Endothelial cell of umbilical vein (primary cell): ENCODE measurements around the gene SPTLC2. TPM values are rescaled to one million over a fixed set of nuclear protein-coding genes. Genes with fewer than 3 reads are reported as not detected.

Experiments
- BruUV-seq: library from RNA; stranded (reverse); fragments of 400-500 nt; replicated peaks from 2 replicates; lab custom pipeline; 2021; lab: Mats Ljungman, UMichigan
- CTCF ChIA-PET: fragments of 300-600, 350-600 bp; sonication (Branson Sonifier 250); formaldehyde crosslinking; loops from one replicate; lab custom pipeline; 2021; ENCODE audit warnings: antibody characterized with exemption, inconsistent platforms; lab: Charles Lee
- POLR2A ChIA-PET: fragments of 300-600, 350-600 bp; sonication (Branson Sonifier 250); formaldehyde crosslinking; loops from one replicate; lab custom pipeline; 2021; ENCODE audit warnings: antibody characterized with exemption, inconsistent platforms; lab: Charles Lee
- DNase-seq: peaks from one replicate; pipeline ENCODE4 v3.0.0-alpha.2; 2011; ENCODE audit warnings: low read depth, low spot score
- FAIRE-seq: peaks from 2 replicates; lab custom pipeline; 2011; peaks lifted over from hg19 to GRCh38; lab: Jason Lieb, UNC
- H2AFZ ChIP-seq: 2 replicates; pipeline ENCODE4 v1.6.0; 2012; ENCODE audit warnings: low read depth, low read length, control low read depth, inconsistent platforms
- H3K27ac ChIP-seq: 2 replicates; pipeline ENCODE4 v1.5.1; 2011; ENCODE audit warnings: low read depth, mild to moderate bottlenecking, control low read depth, low read length, moderate library complexity; ENCODE audit not compliant: insufficient read depth
- H3K27me3 ChIP-seq, 2 experiments: 2 replicates each; pipeline versions ENCODE4 v1.6.0 to v1.6.1; 2011; ENCODE audit warnings: low read length in 2 of 2, mixed read lengths in 1 of 2; ENCODE audit not compliant: control insufficient read depth in 2 of 2, insufficient read depth in 2 of 2
- H3K36me3 ChIP-seq, 2 experiments: 2 replicates in 1 of 2; 3 replicates in 1 of 2; pipeline ENCODE4 v1.5.1; 2011; ENCODE audit warnings: low read length in 2 of 2, mild to moderate bottlenecking in 1 of 2, moderate library complexity in 1 of 2; ENCODE audit not compliant: control insufficient read depth in 2 of 2, insufficient read depth in 2 of 2; ENCODE audit errors: extremely low read depth in 1 of 2
- H3K4me1 ChIP-seq: 3 replicates; pipeline ENCODE4 v1.5.1; 2011; ENCODE audit warnings: mild to moderate bottlenecking, low read length; ENCODE audit not compliant: control insufficient read depth, insufficient read depth; ENCODE audit errors: extremely low read depth
- H3K4me2 ChIP-seq: 2 replicates; pipeline ENCODE4 v1.6.1; 2011; ENCODE audit warnings: low read length, control low read depth, mixed read lengths; ENCODE audit not compliant: insufficient read depth
- H3K4me3 ChIP-seq, 3 experiments: fragments of 200-600 bp in 1 of 3; sonication (generic), shearing (Covaris generic) in 1 of 3; replicated peaks in 1 of 3; 2 replicates each; pipeline ENCODE4 v1.5.1; 2011 to 2016; ENCODE audit warnings: control low read depth in 3 of 3, low read length in 3 of 3, mild to moderate bottlenecking in 2 of 3, inconsistent platforms in 1 of 3, low read depth in 1 of 3, moderate library complexity in 1 of 3; ENCODE audit not compliant: insufficient read depth in 1 of 3
- H3K79me2 ChIP-seq: 2 replicates; pipeline ENCODE4 v1.6.0; 2012; ENCODE audit warnings: low read length, inconsistent platforms; ENCODE audit not compliant: control insufficient read depth, insufficient read depth
- H3K9ac ChIP-seq: replicated peaks from 2 replicates; pipeline ENCODE3; 2011; ENCODE audit warnings: low read length, control low read depth; ENCODE audit not compliant: insufficient read depth; ENCODE audit errors: extremely low read depth
- H3K9me1 ChIP-seq: replicated peaks from 3 replicates; pipeline ENCODE4 v1.6.0; 2011; ENCODE audit warnings: mild to moderate bottlenecking, low read length; ENCODE audit not compliant: control insufficient read depth, insufficient read depth; ENCODE audit errors: extremely low read depth
- H3K9me3 ChIP-seq: replicated peaks from 2 replicates; pipeline ENCODE4 v1.5.1; 2012; ENCODE audit warnings: low read length, inconsistent platforms; ENCODE audit not compliant: control insufficient read depth, insufficient read depth
- H4K20me1 ChIP-seq: replicated peaks from 2 replicates; pipeline ENCODE3; 2011; ENCODE audit warnings: mild to moderate bottlenecking, low read length; ENCODE audit not compliant: control insufficient read depth, insufficient read depth; ENCODE audit errors: extremely low read depth
- CTCF ChIP-seq, 2 donors: IDR thresholded peaks; 1 replicate in 1 of 2; 2 replicates in 1 of 2; pipeline ENCODE4 v1.5.1; 2011; ENCODE audit warnings: low read length in 2 of 2, mild to moderate bottlenecking in 2 of 2, moderate library complexity in 2 of 2, control low read depth in 1 of 2, inconsistent platforms in 1 of 2, low read depth in 1 of 2; ENCODE audit not compliant: insufficient read depth in 1 of 2; ENCODE audit errors: extremely low read depth in 1 of 2
- EZH2 ChIP-seq: IDR thresholded peaks from 2 replicates; pipeline ENCODE4 v1.6.1; 2012; ENCODE audit warnings: borderline replicate concordance, low read depth, mild to moderate bottlenecking, moderate library complexity, low read length, inconsistent platforms; ENCODE audit not compliant: severe bottlenecking
- FOS ChIP-seq: IDR thresholded peaks from 2 replicates; pipeline ENCODE4 v1.6.1; 2011; ENCODE audit warnings: mild to moderate bottlenecking, low read length, moderate library complexity, borderline replicate concordance; ENCODE audit not compliant: insufficient read depth
- GATA2 ChIP-seq: IDR thresholded peaks from 2 replicates; pipeline ENCODE4 v1.7.0; 2011; ENCODE audit warnings: low read depth, mild to moderate bottlenecking, moderate library complexity, mixed read lengths, low read length; ENCODE audit not compliant: insufficient read length, insufficient read depth
- JUN ChIP-seq: IDR thresholded peaks from 2 replicates; pipeline ENCODE4 v1.6.1; 2011; ENCODE audit warnings: borderline replicate concordance, low read depth; ENCODE audit not compliant: insufficient read length, insufficient read depth
- MAX ChIP-seq: IDR thresholded peaks from 2 replicates; pipeline ENCODE4 v1.6.1; 2011; ENCODE audit not compliant: insufficient read depth, insufficient read length
- MYC ChIP-seq: IDR thresholded peaks from one replicate; pipeline ENCODE4 v1.6.1; 2011; ENCODE audit warnings: mild to moderate bottlenecking, low read depth, low read length
- POLR2A ChIP-seq: IDR thresholded peaks from 2 replicates; pipeline ENCODE4 v1.6.1; 2012; ENCODE audit warnings: low read depth, mild to moderate bottlenecking, control low read depth, low read length
- POLR2AphosphoS5 ChIP-seq: IDR thresholded peaks from 2 replicates; pipeline ENCODE4 v1.6.1; 2012; ENCODE audit warnings: low read depth, mild to moderate bottlenecking, control low read depth, low read length, moderate library complexity; ENCODE audit not compliant: insufficient read depth
- dilution Hi-C: fragments of 300-500 bp; cut with MboI; formaldehyde crosslinking; loops from one replicate; pipeline ENCODE4 v1.15.0; 2019; ENCODE audit warnings: low sequenced_read_pairs; ENCODE audit not compliant: extremely low pct_ligation_motif_present
- intact Hi-C: fragments of 100-400 bp; cut with micrococcal nuclease; formaldehyde crosslinking; loops from one replicate; pipeline ENCODE4 v1.10.0; 2022
- polyA plus RNA-seq, 4 experiments: library from polyadenylated mRNA; depleted of rRNA in 3 of 4; stranded (reverse) in 3 of 4; unstranded in 1 of 4; fragments of >200 nt; gene quantifications; 2 replicates each; pipeline versions ENCODE4 v1.2.1 to v1.2.3, GENCODE V29; 2011 to 2012; ENCODE audit warnings: missing spikeins in 1 of 4
- total RNA-seq: library from RNA; stranded (reverse); gene quantifications from 2 replicates; pipeline ENCODE4 v1.2.3, GENCODE V29; 2021

The SPTLC2 gene
- total and polyA plus RNA-seq, 2 donors (not counting 3 experiments of a cell fraction or from before 2014, with no cell fraction given): 19.1 to 71.3 TPM

GRCh38 chr14:77473921-77474320 is 142.5 kb downstream of the SPTLC2 start:
- CTCF ChIA-PET: interaction anchor here (1.8 kb wide), 1 partner anchor 15 kb away, joined by 5 read pairs; no protein-coding TSS in a partner anchor

More at GRCh38 chr14:77473921-77474320, 142.5 kb downstream of the SPTLC2 start:
- no TSS peak for BruUV-seq
- Histone ChIP-seq H3K36me3 (peaks cover 5 to 7% of the 10 kb centered on the region in 2 experiments), H3K27ac (no peak overlapping the region), H2AFZ (no peak overlapping the region), H3K9me3 (no peaks in the 10 kb centered on the region), H3K4me3 (no peak overlapping the region), H4K20me1 (no peaks in the 10 kb centered on the region), H3K4me1 (no peaks in the 10 kb centered on the region), H3K9ac (no peak overlapping the region), H3K9me1 (no peaks in the 10 kb centered on the region), H3K27me3 (peaks cover 0 to 2% of the 10 kb centered on the region in 2 experiments), H3K79me2 (no peaks in the 10 kb centered on the region), H3K4me2 (no peak overlapping the region)
- FAIRE-seq (no peak), DNase-seq (no peak)
- POLR2A ChIA-PET: no interaction called here
- no peak for TF ChIP-seq GATA2
- no peak for TF ChIP-seq JUN
- TF ChIP-seq MAX: no peak
- TF ChIP-seq EZH2: no peak
- no peak for TF ChIP-seq POLR2A
- TF ChIP-seq FOS: no peak
- TF ChIP-seq CTCF (IDR thresholded peaks at IDR 0.05; ENCODE audit: extremely low read depth in 1 of 2, insufficient read depth in 1 of 2, low read depth in 1 of 2, low read length in 2 of 2): no peak
- TF ChIP-seq POLR2AphosphoS5: no peak
- no peak for TF ChIP-seq MYC
- intact Hi-C loops: no loop called here
- dilution Hi-C loops: no loop called here
